ENCODE measurements around the gene KIAA0930.

DNA sequence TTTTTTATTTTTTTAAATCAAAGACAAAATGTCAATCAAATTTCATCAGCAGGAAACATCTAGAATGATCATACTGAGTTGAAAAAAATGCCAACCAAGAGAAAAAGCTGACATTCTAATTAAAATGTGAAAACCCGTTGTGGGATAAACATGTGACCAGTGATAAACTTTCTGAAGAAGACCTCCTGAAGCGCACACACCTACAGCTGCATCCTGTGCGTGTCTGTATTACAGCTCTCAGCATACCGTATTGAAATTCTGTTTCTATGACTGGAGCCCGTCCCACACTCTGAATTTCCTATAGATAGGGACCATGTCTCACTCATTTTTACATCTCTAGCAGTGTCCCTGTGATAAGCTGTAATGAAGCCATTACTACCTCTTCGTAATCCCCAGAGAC, 89.2 kb downstream of the KIAA0930 start:
- TF ChIP-seq EZH2 (IDR thresholded peaks at IDR 0.05; ENCODE audit: insufficient read depth, poor library complexity, severe bottlenecking), result no peak
- no peak for TF ChIP-seq EZH2phosphoT487 (IDR thresholded peaks at IDR 0.05; ENCODE audit: insufficient read depth, low read depth)

All from GM23248 (cell line).